A549 (cell line): ENCODE data around the gene NKAIN2. TPM values are rescaled to one million over a fixed set of nuclear protein-coding genes. Genes with fewer than 3 reads are reported as not detected.
"Not testable (repeated sequence)": the region's sequence is repeated elsewhere in the genome, so short reads cannot be mapped to it uniquely, and the experiment has no call there.

ENCODE experiments used
- ATAC-seq, 2 experiments: fragments of 200-7000 bp in 1 of 2; fragments of >200 bp in 1 of 2; cut with Nextera tagmentation in 1 of 2; cut with Tn5 transposase in 1 of 2; 3 replicates each; pipeline versions ENCODE4 v1.8.0 to v1.9.1; 2018 to 2020; ENCODE audit warnings: mild to moderate bottlenecking in 1 of 2, moderate library complexity in 1 of 2
- CTCF ChIA-PET: fragments of 300-600 bp; sonication (Branson Sonifier 250); formaldehyde crosslinking; extraction: SDS; loops from one replicate; lab custom pipeline; 2021; ENCODE audit warnings: antibody characterized with exemption, inconsistent platforms; lab: Yijun Ruan, JAX
- POLR2A ChIA-PET: fragments of 350-600 bp; formaldehyde crosslinking; extraction: SDS; loops from one replicate; lab custom pipeline; 2021; ENCODE audit warnings: antibody characterized with exemption, inconsistent platforms; lab: Yijun Ruan, JAX
- DNase-seq, 2 experiments: peaks; one replicate each; pipeline versions ENCODE4 v3.0.0 to v3.0.0-alpha.2; 2011 to 2016; ENCODE audit warnings: low read depth in 1 of 2, low spot score in 1 of 2
- FAIRE-seq: peaks from 2 replicates; lab custom pipeline; 2011; peaks lifted over from hg19 to GRCh38; lab: Jason Lieb, UNC
- H3K27ac ChIP-seq, 2 experiments: fragments of >200 bp; sonication (Bioruptor Twin); formaldehyde crosslinking; 3 replicates each; pipeline ENCODE4 v1.5.1; 2016 to 2017
- H3K4me1 ChIP-seq: fragments of >200 bp; sonication (Bioruptor Twin); formaldehyde crosslinking; 3 replicates; pipeline ENCODE4 v1.6.1; 2016
- H3K4me2 ChIP-seq: fragments of >200 bp; sonication (Bioruptor Twin); formaldehyde crosslinking; 3 replicates; pipeline ENCODE4 v1.6.1; 2016
- H3K4me3 ChIP-seq: fragments of >200 bp; sonication (Bioruptor Twin); formaldehyde crosslinking; 3 replicates; pipeline ENCODE4 v1.5.1; 2016
- H3K9me3 ChIP-seq: fragments of >200 bp; sonication (Bioruptor Twin); formaldehyde crosslinking; 3 replicates; pipeline ENCODE4 v1.6.1; 2016
- ATOH8 ChIP-seq: fragments of 250-450 bp; sonication (Bioruptor Pico); IDR thresholded peaks from 2 replicates; pipeline ENCODE4 v1.5.0; 2020; ENCODE audit warnings: low read depth, mild to moderate bottlenecking, moderate library complexity
- BHLHE40 ChIP-seq: IDR thresholded peaks from 2 replicates; pipeline ENCODE4 v1.6.1; 2012; ENCODE audit warnings: low read depth, low read length, inconsistent platforms
- CEBPB ChIP-seq, 2 experiments: fragments of >200 bp in 1 of 2; sonication (Bioruptor Twin) in 1 of 2; formaldehyde crosslinking in 1 of 2; IDR thresholded peaks; 2 replicates each; pipeline ENCODE4 v1.6.1; 2012 to 2016
- CHD4 ChIP-seq: fragments of 200-600 bp; sonication (generic); IDR thresholded peaks from 2 replicates; pipeline ENCODE4 v1.6.1; 2016; ENCODE audit warnings: antibody characterized with exemption, mild to moderate bottlenecking, borderline replicate concordance
- FOSB ChIP-seq: fragments of 250-450 bp; sonication (Bioruptor Pico); IDR thresholded peaks from 2 replicates; pipeline ENCODE4 v1.5.0; 2020; ENCODE audit warnings: mild to moderate bottlenecking, moderate library complexity
- FOXS1 ChIP-seq: fragments of 250-450 bp; sonication (Bioruptor Pico); IDR thresholded peaks from 2 replicates; pipeline ENCODE4 v1.5.0; 2020; ENCODE audit warnings: mild to moderate bottlenecking, moderate library complexity
- GATA3 ChIP-seq: IDR thresholded peaks from 2 replicates; pipeline ENCODE4 v1.6.1; 2012; ENCODE audit warnings: borderline replicate concordance
- JUN ChIP-seq, 2 experiments: fragments of >200 bp; sonication (Bioruptor Twin); formaldehyde crosslinking; IDR thresholded peaks; 2 replicates in 1 of 2; 3 replicates in 1 of 2; pipeline ENCODE4 v1.6.1; 2016 to 2017
- KDM1A ChIP-seq: fragments of 200-600 bp; sonication (generic); IDR thresholded peaks from 2 replicates; pipeline ENCODE4 v1.6.1; 2016; ENCODE audit warnings: low read depth, mild to moderate bottlenecking
- MAFK ChIP-seq: fragments of 450-650 bp; IDR thresholded peaks from 2 replicates; pipeline ENCODE4 v1.6.1; 2014; ENCODE audit not compliant: partially characterized antibody
- POLR2A ChIP-seq: IDR thresholded peaks from 2 replicates; pipeline ENCODE4 v1.6.1; 2012; ENCODE audit warnings: mild to moderate bottlenecking, low read length
- RCOR1 ChIP-seq: fragments of 150-350 bp; IDR thresholded peaks from 2 replicates; pipeline ENCODE4 v1.6.1; 2014; ENCODE audit warnings: antibody characterized with exemption, low read length, low read depth
- TP53 ChIP-seq: fragments of 250-450 bp; sonication (Bioruptor Pico); IDR thresholded peaks from 2 replicates; pipeline ENCODE4 v1.5.0; 2021; ENCODE audit warnings: mild to moderate bottlenecking, moderate library complexity
- USF2 ChIP-seq: fragments of 450-650 bp; IDR thresholded peaks from 2 replicates; pipeline ENCODE4 v1.6.1; 2014; ENCODE audit warnings: antibody characterized with exemption
- WGBS: methylation state at CpG from one replicate; pipeline ENCODE4 v1.1.6; 2017; ENCODE audit errors: missing lambda C conversion rate; 5-methylcytosine and 5-hydroxymethylcytosine counted together
- polyA plus RNA-seq, 4 experiments: library from polyadenylated mRNA; depleted of rRNA in 3 of 4; stranded (reverse); fragments of >200 nt; fragmentation: RNase III in 1 of 4; extraction: RNeasy Plus Mini Kit Qiagen cat#74134 plus additional on column Dnase treatment in 1 of 4; gene quantifications; 2 replicates in 3 of 4; 3 replicates in 1 of 4; pipeline ENCODE4 v1.2.3, GENCODE V29; 2011 to 2017
- TF ChIP-seq, protein P1 (sequence below): fragments of 200-600 bp; sonication (generic); IDR thresholded peaks from 2 replicates; pipeline ENCODE4 v1.6.1; 2016; ENCODE audit warnings: antibody characterized with exemption, mild to moderate bottlenecking, moderate library complexity
- TF ChIP-seq, protein P2 (sequence below): fragments of >200 bp; sonication (Bioruptor Twin); formaldehyde crosslinking; IDR thresholded peaks from 3 replicates; pipeline ENCODE4 v1.6.1; 2016

NKAIN2 gene
- polyA plus RNA-seq, 2 of the 4 experiments (the other 2 are of a cell fraction), result not detected

DNA sequence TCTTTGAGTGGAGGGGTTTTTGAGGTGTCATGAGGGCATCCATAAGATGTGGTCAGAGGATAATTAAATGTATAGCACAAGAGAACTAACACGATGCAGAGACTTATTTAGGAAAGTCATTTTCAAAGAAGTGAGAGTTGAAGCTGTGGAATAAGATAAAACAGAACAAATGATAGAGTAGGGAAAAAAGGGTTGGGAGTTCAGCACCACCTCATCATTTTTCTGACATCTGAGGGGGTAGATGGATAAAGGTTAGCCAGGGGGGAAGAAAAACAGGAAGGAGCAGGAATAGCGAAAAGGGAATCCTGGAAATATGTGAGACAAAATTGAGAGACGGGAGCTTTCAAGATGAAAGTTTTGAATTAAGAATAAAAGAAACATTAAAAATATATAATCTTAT, 434.2 kb downstream of the NKAIN2 start (continued):
- TF ChIP-seq, protein P1, sequence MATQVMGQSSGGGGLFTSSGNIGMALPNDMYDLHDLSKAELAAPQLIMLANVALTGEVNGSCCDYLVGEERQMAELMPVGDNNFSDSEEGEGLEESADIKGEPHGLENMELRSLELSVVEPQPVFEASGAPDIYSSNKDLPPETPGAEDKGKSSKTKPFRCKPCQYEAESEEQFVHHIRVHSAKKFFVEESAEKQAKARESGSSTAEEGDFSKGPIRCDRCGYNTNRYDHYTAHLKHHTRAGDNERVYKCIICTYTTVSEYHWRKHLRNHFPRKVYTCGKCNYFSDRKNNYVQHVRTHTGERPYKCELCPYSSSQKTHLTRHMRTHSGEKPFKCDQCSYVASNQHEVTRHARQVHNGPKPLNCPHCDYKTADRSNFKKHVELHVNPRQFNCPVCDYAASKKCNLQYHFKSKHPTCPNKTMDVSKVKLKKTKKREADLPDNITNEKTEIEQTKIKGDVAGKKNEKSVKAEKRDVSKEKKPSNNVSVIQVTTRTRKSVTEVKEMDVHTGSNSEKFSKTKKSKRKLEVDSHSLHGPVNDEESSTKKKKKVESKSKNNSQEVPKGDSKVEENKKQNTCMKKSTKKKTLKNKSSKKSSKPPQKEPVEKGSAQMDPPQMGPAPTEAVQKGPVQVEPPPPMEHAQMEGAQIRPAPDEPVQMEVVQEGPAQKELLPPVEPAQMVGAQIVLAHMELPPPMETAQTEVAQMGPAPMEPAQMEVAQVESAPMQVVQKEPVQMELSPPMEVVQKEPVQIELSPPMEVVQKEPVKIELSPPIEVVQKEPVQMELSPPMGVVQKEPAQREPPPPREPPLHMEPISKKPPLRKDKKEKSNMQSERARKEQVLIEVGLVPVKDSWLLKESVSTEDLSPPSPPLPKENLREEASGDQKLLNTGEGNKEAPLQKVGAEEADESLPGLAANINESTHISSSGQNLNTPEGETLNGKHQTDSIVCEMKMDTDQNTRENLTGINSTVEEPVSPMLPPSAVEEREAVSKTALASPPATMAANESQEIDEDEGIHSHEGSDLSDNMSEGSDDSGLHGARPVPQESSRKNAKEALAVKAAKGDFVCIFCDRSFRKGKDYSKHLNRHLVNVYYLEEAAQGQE, result no peak

- POLR2A ChIA-PET, H3K9me3 ChIP-seq, ATAC-seq, FAIRE-seq, H3K4me2 ChIP-seq, DNase-seq, CTCF ChIA-PET, H3K27ac ChIP-seq, H3K4me3 ChIP-seq, H3K4me1 ChIP-seq: not testable (repeated sequence)
- 0% methylated on average over 2 of the region's 2 CpGs for WGBS
Observed at GRCh38 chr6:124238408-124238807, 434.7 kb downstream of the NKAIN2 start.

GRCh38 chr6:124254941-124255685, 451.4 kb downstream of the NKAIN2 start:
- no peak for DNase-seq
- POLR2A ChIA-PET, result no interaction called here
- FAIRE-seq, result no peak
- CTCF ChIA-PET, result no interaction called here
- Histone ChIP-seq H3K27ac (no peak overlapping the region), H3K4me1 (no peaks in the 10 kb centered on the region)
- no peak for ATAC-seq
- TF ChIP-seq MAFK (no peak), ATOH8 (CRISPR knock-in tag) (no peak), CHD4 (no peak), USF2 (no peak), GATA3 (no peak), TP53 (CRISPR knock-in tag) (no peak), CEBPB (IDR thresholded peaks at IDR 0.05) (no peak), JUN (IDR thresholded peaks at IDR 0.05) (no peak), POLR2A (no peak), FOSB (CRISPR knock-in tag) (no peak), KDM1A (no peak), RCOR1 (no peak), BHLHE40 (no peak), FOXS1 (CRISPR knock-in tag) (no peak)
- TF ChIP-seq, protein P2, sequence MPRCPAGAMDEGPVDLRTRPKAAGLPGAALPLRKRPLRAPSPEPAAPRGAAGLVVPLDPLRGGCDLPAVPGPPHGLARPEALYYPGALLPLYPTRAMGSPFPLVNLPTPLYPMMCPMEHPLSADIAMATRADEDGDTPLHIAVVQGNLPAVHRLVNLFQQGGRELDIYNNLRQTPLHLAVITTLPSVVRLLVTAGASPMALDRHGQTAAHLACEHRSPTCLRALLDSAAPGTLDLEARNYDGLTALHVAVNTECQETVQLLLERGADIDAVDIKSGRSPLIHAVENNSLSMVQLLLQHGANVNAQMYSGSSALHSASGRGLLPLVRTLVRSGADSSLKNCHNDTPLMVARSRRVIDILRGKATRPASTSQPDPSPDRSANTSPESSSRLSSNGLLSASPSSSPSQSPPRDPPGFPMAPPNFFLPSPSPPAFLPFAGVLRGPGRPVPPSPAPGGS, result no peak
- TF ChIP-seq, all 56 proteins: peak for 0
- 16% methylated on average over 8 of the region's 8 CpGs for WGBS
- Histone ChIP-seq H3K4me2 (no peak overlapping the region), H3K9me3 (no peaks in the 10 kb centered on the region), H3K4me3 (no peak overlapping the region)
